Activated gamma-delta T cell treated with anti-CD3 and anti-CD28 coated beads, Interleukin-2, amount 50 U/mL, for 16 hours (primary cell): ENCODE data around the gene COPG1.

ENCODE experiments used
- DNase-seq: peaks from one replicate; pipeline ENCODE4 v3.0.0-alpha.2; 2020; ENCODE audit warnings: low read depth

COPG1 gene

GRCh38 chr3:129280183-129280582 lies 30.8 kb downstream of the COPG1 start:
- DNase-seq = no peak

- no peak for DNase-seq
Measured at GRCh38 chr3:129281726-129282125, 32.3 kb downstream of the COPG1 start.

- no peak for DNase-seq
Measured at GRCh38 chr3:129282727-129283327, 33.4 kb downstream of the COPG1 start.

DNA sequence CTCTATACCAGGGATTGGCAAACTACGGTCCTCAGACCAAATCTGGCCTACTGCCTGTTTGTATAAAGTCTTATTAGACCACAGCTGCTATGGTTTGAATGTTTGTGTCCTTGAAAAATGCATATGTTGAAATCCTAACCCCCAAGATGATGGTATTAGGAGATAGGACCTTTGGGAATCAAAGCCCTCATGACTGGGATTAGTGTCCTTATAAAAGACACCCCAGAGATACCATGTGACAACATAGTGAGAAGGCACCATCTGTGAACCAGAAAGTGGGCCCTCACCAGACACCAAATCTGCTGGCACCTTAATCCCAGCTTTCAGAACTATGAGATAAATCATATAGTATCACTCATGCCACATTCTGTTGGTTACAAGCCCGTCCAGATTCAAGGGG lies 36.7 kb downstream of the COPG1 start:
- no peak for DNase-seq

DNA sequence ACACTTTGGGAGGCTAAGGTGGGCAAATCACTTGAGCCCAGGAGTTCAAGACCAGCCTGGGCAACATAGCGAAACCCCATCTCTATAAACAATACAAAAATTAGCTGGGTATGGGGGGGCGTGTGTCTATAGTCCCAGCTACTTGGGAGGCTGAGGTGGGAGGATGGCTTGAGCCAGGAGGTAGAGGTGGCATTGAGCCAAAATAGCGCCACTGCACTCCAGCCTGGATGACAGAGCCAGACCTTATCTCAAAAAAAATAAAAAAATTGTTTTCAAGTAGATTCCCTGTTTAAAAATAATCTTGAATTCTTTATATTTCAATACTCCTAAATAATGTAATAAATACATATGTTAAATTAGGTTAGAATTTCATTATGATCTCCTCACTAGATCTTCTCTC lies 39.0 kb downstream of the COPG1 start:
- DNase-seq = no peak

DNA sequence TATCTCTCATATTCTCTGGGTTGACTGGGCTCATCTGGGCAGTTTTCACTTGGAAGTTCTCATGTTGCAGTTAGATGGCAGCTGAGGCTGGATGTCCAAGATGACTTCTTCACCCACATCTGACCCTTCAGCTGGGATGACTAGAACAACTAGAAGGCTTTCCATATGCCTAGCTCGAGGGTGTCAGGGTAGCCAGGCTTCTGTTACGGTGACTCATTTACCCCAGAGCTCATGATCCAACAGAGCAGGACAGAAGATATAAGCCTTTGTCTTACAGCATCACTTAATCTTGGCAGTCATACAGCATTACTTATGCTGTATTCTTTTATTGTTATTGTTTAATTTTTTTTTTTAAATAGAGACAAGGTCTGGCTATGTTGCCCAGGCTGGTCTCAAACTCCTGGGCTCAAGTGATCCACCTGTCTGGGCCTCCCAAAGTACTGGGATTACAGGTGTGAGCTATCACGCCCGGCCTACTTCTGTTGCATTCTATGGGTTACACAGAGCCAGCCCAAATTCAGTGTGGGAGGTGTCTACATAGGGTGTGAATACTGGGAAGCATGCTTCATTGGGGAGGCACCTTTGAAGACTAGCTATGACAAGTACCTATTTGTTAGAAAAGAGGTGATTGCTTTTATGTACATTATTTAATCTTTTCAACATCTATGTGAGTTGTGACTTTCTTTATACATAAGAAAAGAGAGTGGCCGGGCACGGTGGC lies 40.0 kb downstream of the COPG1 start:
- DNase-seq = no peak

DNA sequence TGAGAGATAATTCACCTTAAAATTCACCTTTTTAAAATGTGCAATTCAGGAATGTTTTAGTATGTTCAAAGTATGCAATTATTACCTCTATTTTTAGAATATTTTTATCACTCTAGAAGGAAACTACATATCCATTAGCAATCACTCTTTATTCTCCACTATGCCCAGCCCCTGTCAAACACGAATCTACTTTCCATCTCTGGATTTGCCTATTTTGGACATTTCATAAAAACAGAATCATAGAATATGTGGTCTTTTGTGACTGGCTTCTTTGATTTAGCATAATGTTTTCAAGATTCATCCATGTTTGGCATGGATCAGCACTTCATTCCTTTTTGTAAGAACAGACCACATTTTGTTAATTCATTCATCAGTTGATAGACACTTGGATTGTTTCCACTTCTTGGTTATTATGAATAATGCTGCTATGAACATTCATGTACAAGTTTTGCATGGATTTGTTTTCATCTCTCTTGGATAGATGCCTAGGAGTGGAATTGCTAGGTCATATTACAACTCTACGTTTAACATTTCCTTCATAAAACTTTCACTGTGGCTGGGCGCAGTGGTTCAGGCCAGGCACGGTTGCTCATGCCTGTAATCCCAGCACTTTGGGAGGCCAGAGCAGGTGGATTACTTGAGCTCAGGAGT lies 42.0 kb downstream of the COPG1 start:
- no peak for DNase-seq

DNA sequence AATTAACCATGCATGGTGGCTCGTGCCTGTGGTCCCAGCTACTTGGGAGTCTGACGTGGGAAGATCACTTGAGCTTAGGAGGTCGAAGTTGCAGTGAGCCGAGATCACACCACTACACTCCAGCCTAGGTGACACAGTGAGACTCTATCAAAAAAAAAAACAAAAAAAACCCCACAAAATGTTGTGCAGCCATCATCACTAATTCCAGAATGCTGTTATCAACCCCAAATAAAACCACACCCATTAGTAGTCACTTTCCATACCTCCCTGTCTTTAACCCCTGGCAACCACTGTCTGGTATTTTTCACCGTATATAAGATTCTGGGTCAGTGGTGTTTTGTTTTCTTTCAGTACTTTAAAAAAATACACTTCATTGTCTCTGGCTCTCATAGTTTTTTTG lies 45.9 kb downstream of the COPG1 start:
- no peak for DNase-seq

DNA sequence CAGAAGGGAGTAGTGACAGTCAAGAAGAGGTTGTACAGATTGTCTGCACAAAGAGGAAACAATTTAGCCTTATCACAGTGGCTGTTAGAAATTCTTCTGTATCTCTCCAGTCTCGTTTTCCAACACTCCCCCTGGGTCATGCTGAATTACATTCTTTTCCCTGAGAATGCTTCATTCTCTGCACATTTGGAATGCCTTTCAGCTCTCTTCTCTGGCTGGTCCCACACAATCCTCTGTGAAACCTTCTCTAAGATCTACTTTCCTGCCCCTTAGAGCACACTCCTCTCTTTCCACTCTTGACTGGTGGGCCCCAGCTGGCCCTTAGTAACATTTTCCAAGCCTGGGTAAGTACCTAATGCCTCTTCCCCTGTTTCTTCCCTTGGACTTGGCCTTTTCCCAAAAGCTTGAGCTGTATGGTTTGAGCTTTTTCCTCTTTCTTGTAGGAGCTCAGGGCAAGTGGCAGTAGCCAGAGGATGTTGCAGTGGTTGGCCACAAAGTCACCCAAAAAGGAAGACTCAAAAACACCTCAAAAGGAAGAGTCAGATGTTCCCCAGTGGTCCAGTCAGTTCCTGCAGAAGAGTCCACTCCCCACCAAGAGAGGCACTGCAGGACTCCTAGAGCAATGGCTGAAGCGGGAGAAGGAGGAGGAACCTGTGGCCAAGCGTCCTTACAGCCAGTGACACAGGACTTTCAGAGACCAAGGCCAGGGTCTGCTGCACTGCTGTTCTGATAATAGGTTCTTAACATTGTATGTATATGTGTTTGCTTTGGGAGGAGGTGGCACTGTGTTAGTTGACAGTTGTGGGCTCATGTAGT lies 54.9 kb downstream of the COPG1 start:
- no peak for DNase-seq

DNA sequence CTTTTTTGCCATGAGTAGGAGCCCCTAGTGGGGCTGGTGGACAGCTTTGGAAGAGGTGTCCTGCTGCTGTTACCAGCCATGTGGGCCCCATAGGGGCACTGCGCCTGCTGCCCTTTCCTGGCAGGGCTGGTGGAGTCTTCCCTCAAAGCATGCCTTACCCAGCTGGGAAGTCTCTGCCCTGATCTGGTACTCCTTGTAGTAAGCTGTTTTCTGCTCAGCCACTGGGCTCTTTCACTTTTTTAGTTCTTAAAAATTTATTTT lies 55.5 kb downstream of the COPG1 start:
- DNase-seq = no peak

DNA sequence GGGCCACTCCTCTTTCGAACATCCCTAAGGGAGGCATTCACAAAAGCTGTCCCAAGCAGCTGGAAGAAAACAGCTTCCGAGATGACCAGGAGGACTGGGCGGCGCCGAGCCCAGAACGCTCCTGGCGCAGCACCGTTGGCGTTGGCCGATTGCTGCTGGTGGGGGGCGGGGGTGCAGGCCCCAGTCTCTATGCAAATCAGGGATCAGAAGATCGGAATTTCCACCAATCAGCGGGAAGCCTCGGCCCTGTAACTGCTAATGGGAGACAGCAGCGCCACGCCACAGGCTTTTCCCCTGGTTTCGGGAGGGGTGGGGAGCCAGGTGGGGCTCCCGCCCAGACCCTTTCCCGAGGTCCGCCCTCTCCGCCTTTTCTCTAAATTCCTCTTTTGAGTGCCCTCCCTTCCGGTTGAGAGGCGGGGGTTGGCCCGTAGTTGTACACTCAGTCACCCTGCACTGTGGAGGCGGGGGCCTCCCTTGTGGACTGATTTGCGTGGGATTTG lies 56.2 kb downstream of the COPG1 start:
- DNase-seq = no peak

DNA sequence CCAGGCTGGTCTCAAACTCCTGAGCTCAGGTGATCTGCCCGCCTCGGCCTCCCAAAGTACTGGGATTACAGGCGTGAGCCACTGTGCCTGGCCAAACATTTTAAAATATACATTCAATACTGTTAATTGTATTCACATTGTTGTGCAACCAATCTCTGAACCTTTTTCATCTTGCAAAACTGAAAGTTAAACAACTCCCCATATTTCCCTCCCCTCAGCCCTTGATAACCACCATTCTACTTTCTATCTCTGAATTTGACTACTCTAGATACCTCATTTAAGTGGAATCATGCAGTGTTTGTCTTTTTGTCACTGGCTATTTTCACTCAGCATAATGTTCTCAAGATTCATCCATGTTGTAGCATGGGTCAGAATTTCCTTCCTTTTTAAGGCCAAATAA lies 59.2 kb downstream of the COPG1 start:
- DNase-seq = no peak

- DNase-seq = no peak
Measured at GRCh38 chr3:129310111-129311011, 61.0 kb downstream of the COPG1 start.

- DNase-seq = no peak
Measured at GRCh38 chr3:129311054-129311902, 61.9 kb downstream of the COPG1 start.

DNA sequence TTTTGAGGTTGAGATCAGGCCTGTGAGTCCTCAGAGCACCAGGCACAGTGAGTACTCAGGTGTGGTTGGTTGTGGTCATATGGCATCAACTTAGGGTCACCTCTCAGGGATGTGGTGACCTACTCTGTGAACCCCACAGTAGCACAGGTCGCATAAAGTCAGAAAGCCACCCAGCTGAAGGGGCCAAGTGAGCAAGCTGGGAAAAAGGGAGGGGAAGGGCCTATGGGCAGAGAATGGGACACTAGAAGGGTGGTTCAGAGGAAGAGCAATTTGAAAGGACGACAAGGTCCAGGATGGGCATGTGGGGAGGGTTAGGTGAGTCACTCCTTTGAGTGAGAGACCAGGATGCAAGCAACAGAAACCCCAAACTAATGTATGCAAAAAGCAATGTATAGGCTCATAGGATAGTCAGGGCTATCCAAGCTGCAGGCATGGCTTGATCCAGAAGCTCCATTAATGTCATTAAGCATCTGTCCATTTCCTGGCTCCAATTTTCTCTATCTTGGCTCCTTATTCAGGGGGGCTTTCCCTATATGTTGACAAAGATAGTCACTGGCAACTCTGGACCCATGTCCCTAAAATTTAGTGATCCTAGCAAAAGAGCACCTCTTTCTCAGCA lies 62.7 kb downstream of the COPG1 start:
- DNase-seq = no peak

DNA sequence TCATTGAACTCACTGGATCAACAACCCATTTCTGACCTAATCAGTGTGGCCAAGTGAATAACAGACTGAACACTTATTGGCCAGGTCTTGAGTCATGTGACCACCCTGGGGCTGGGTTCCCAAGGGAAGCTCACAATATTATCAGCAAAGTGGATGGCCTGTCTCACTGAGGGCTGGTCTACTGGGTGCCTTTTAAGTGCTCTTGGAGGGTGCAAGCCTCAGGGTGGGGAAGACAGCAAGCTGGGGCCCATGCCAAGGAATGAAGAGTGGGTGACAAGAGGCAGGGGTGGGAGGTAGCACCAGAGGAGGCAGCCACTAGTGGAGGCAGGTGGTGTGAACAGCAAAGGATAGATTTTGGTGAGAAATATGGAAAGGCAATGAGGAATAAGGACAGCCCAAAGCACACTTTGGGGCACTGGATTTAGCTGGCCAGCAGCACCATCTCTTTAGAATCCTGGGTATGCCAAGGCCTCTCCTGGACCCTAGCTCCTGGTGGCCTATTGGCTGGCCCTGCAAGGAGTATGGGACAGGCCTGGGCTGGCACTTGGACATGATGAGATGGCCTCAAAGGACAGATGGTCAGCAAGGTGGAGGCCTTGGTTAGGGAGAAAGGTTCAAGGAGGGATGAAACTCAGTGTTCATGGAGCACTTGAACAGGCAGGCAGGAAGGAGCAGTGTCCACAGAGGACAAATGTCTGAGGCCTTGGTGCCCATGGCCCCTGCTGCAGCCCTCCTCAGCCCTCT lies 63.4 kb downstream of the COPG1 start:
- no peak for DNase-seq

- DNase-seq = no peak
Measured at GRCh38 chr3:129313415-129313664, 63.9 kb downstream of the COPG1 start.

- DNase-seq = no peak
Measured at GRCh38 chr3:129313665-129314385, 64.4 kb downstream of the COPG1 start.
